OCI-LY3 (cell line): ENCODE measurements around the gene EML2.

Experiments used
- CTCF ChIP-seq: fragments of 200-600, 300-600 bp; sonication (generic); IDR thresholded peaks from 2 replicates; pipeline ENCODE4 v1.5.1; 2014; ENCODE audit warnings: antibody characterized with exemption, low read length, low read depth
- EZH2phosphoT487 ChIP-seq: fragments of 200-600 bp; shearing (Covaris generic); IDR thresholded peaks from 2 replicates; pipeline ENCODE4 v1.6.1; 2018; ENCODE audit warnings: antibody characterized with exemption, mixed run types, low read depth

GRCh38 chr19:45640849-45641273 lies 1.7 kb upstream of the EML2 start:
- TF ChIP-seq EZH2phosphoT487 (no peak), CTCF (no peak)
